Motor neuron (in vitro differentiated cells): Measurements from ENCODE around the gene BCL7C. TPM values are rescaled to one million over a fixed set of nuclear protein-coding genes. Genes with fewer than 3 reads are reported as not detected.
"Not testable (repeated sequence)": the region's sequence is repeated elsewhere in the genome, so short reads cannot be mapped to it uniquely, and the experiment has no call there.

Source experiments
- ATAC-seq, 8 experiments: fragments of 200-7000 bp; cut with Tn5 transposase; replicated peaks in 6 of 8; 2 replicates each; pipeline ENCODE4 v1.8.0; 2021; ENCODE audit warnings: mild to moderate bottlenecking in 8 of 8, moderate library complexity in 8 of 8
- H3K27ac ChIP-seq, 2 donors: fragments of 250-450 bp; sonication (Bioruptor Pico); 2 replicates each; pipeline ENCODE4 v1.9.0; 2021; ENCODE audit warnings: antibody characterized with exemption in 2 of 2, mild to moderate bottlenecking in 2 of 2, moderate library complexity in 1 of 2
- H3K4me1 ChIP-seq, 2 donors: fragments of 250-450 bp; sonication (Bioruptor Pico); replicated peaks in 1 of 2; 2 replicates each; pipeline ENCODE4 v1.6.1; 2021; ENCODE audit warnings: antibody characterized with exemption in 2 of 2, mild to moderate bottlenecking in 2 of 2, moderate library complexity in 1 of 2
- H3K4me3 ChIP-seq, 5 donors: fragments of 250-450 bp; sonication (Bioruptor Pico); 2 replicates each; pipeline ENCODE4 v1.9.0; 2021; ENCODE audit warnings: antibody characterized with exemption in 5 of 5, mild to moderate bottlenecking in 5 of 5, moderate library complexity in 4 of 5
- WGBS, 10 experiments: fragments of 450-650 bp; shearing (Covaris generic); methylation state at CpG; one replicate each; pipeline ENCODE4 v1.0.0; 2022; 5-methylcytosine and 5-hydroxymethylcytosine counted together
- in situ Hi-C, 9 experiments: fragments of 400-800 bp; cut with MboI; loops; one replicate each; pipeline ENCODE4 v1.15.0; 2021; ENCODE audit warnings: low sequenced_read_pairs in 9 of 9, low pct_unique_long_range_greater_than_20kb in 2 of 9; ENCODE audit not compliant: unreplicated experiment in 9 of 9
- total RNA-seq, 8 experiments: library from RNA; unstranded; fragments of 300-600 nt; gene quantifications; 2 replicates each; pipeline versions ENCODE4 v1.2.3 to v1.2.4, GENCODE V29; 2022

The BCL7C gene
- 10 to 100 TPM; 16.7 to 40.3 (median 20.5) TPM for total RNA-seq

- WGBS, 10 experiments, result 0 to 18% methylated on average over 1 to 7 of the region's 97 CpGs; no CpG with 5 or more reads in 8 of the 10 experiments
- peak within 1 kb of the TSS; percentile 68 to 78 for H3K27ac ChIP-seq
- peak; percentile 71 to 86 (median 82) for ATAC-seq
Measured at GRCh38 chr16:30893744-30894539, at the start of gene BCL7C. Gene BCL7C (minus strand): TSS chr16:30894077. CDS start chr16:30893944, 133 bp downstream.

GRCh38 chr16:30942426-30942806 lies 48.5 kb upstream of the BCL7C start:
- ATAC-seq, result no peak
- H3K27ac ChIP-seq, result no peak overlapping the region
- H3K4me3 ChIP-seq, result no peak overlapping the region
- in situ Hi-C loops, result no loop called here
- peaks cover 2 to 6% of the 10 kb centered on the region in 2 donors for H3K4me1 ChIP-seq
- WGBS, 10 experiments, result 67 to 70% methylated on average over 2 to 3 of the region's 4 CpGs; no CpG with 5 or more reads in 8 of the 10 experiments

More at GRCh38 chr16:30893744-30894539, at the start of gene BCL7C:
- peaks cover 21 to 23% of the 10 kb centered on the region in 2 donors for H3K4me1 ChIP-seq
- H3K4me3 ChIP-seq, result peak within 1 kb of the TSS; percentile 63 to 96 (median 68)
- in situ Hi-C loops, result loop anchor here in 2 of 9 experiments (25.0 kb wide), 1 partner anchor 107 kb away; the partner anchor contains the start of gene ZNF629 (in 2 of the 2)

- H3K4me3 ChIP-seq, result no peak overlapping the region
- H3K27ac ChIP-seq, result no peak overlapping the region
- H3K4me1 ChIP-seq, result peaks cover 0 to under 1% of the 10 kb centered on the region in 2 donors
- ATAC-seq, result peak; percentile 72 to 99 (median 78)
- in situ Hi-C loops, result no loop called here
- 30 to 75% (median 48%) methylated on average over 1 to 10 of the region's 15 CpGs; no CpG with 5 or more reads in 6 of the 10 experiments for WGBS, 10 experiments
Measured at GRCh38 chr16:30941600-30942425, 47.9 kb upstream of the BCL7C start.

GRCh38 chr16:30939571-30939970 lies 45.7 kb upstream of the BCL7C start:
- H3K27ac ChIP-seq, H3K4me3 ChIP-seq, ATAC-seq, H3K4me1 ChIP-seq, in situ Hi-C loops: not testable (repeated sequence)
- 89 to 100% (median 99%) methylated on average over 1 to 8 of the region's 8 CpGs; no CpG with 5 or more reads in 4 of the 10 experiments for WGBS, 10 experiments

- in situ Hi-C loops, result no loop called here
- H3K4me3 ChIP-seq, result no peak overlapping the region
- ATAC-seq, result no peak
- H3K4me1 ChIP-seq, result peaks cover 0 to 2% of the 10 kb centered on the region in 2 donors
- H3K27ac ChIP-seq, result no peak overlapping the region
- WGBS, 10 experiments, result 41 to 100% (median 84%) methylated on average over 1 to 5 of the region's 5 CpGs; no CpG with 5 or more reads in 3 of the 10 experiments
Measured at GRCh38 chr16:30937692-30938091, 43.8 kb upstream of the BCL7C start.

- WGBS, 10 experiments, result 44 to 95% (median 65%) methylated on average over 1 to 8 of the region's 12 CpGs; no CpG with 5 or more reads in 3 of the 10 experiments
- Histone ChIP-seq H3K4me3 (no peak overlapping the region), H3K4me1 (peaks cover 0 to 2% of the 10 kb centered on the region in 2 donors), H3K27ac (no peak overlapping the region)
- peak; percentile 65 to 95 (median 84) for ATAC-seq
- in situ Hi-C loops, result no loop called here
Measured at GRCh38 chr16:30934827-30935557, 41.1 kb upstream of the BCL7C start.

- no peak for ATAC-seq
- in situ Hi-C loops, result no loop called here
- Histone ChIP-seq H3K27ac (no peak overlapping the region), H3K4me3 (no peak overlapping the region), H3K4me1 (peaks cover 6% of the 10 kb centered on the region in 2 donors)
- WGBS, 10 experiments, result 0 to 79% (median 67%) methylated on average over 1 to 11 of the region's 12 CpGs; no CpG with 5 or more reads in 1 of the 10 experiments
Measured at GRCh38 chr16:30931068-30931650, 37.3 kb upstream of the BCL7C start.

GRCh38 chr16:30930160-30930571 lies 36.3 kb upstream of the BCL7C start:
- 100% methylated on average over 2 of the region's 35 CpGs; no CpG with 5 or more reads in 9 of the 10 experiments for WGBS, 10 experiments
- no peak overlapping the region for H3K27ac ChIP-seq
- in situ Hi-C loops, result no loop called here
- ATAC-seq, result no peak
- peaks cover 4 to 6% of the 10 kb centered on the region in 2 donors for H3K4me1 ChIP-seq
- no peak overlapping the region for H3K4me3 ChIP-seq

- H3K27ac ChIP-seq, result no peak overlapping the region
- WGBS, 10 experiments, result 20 to 100% (median 86%) methylated on average over 1 to 6 of the region's 7 CpGs; no CpG with 5 or more reads in 1 of the 10 experiments
- H3K4me1 ChIP-seq, result peaks cover 4 to 6% of the 10 kb centered on the region in 2 donors
- in situ Hi-C loops, result no loop called here
- H3K4me3 ChIP-seq, result no peak overlapping the region
- no peak for ATAC-seq
Measured at GRCh38 chr16:30929167-30929566, 35.3 kb upstream of the BCL7C start.

- in situ Hi-C loops, result no loop called here
- Histone ChIP-seq H3K4me1 (peaks cover 4 to 6% of the 10 kb centered on the region in 2 donors), H3K4me3 (no peak overlapping the region), H3K27ac (peak overlapping the region in 1 of 2 donors; percentile 44)
- no CpG with 5 or more reads among the region's 11 CpGs for WGBS, 10 experiments
- ATAC-seq, result no peak
Measured at GRCh38 chr16:30928390-30928789, 34.5 kb upstream of the BCL7C start.

GRCh38 chr16:30927789-30928378 lies 34.0 kb upstream of the BCL7C start:
- peak; percentile 7 to 75 (median 73) for ATAC-seq
- Histone ChIP-seq H3K27ac (peak overlapping the region; percentile 23 to 57), H3K4me3 (no peak overlapping the region), H3K4me1 (peaks cover 4 to 6% of the 10 kb centered on the region in 2 donors)
- in situ Hi-C loops, result no loop called here
- WGBS, 10 experiments, result 83 to 100% methylated on average over 1 to 2 of the region's 15 CpGs; no CpG with 5 or more reads in 8 of the 10 experiments
